ACHN (cell line): ENCODE measurements around the gene CCL18.
"Not testable (repeated sequence)": the region's sequence is repeated elsewhere in the genome, so short reads cannot be mapped to it uniquely, and the experiment has no call there.

Experiments
- DNase-seq: peaks from one replicate; pipeline ENCODE4 v3.0.0-alpha.2; 2015
- in situ Hi-C: cut with HindIII; loops from 2 replicates; pipeline ENCODE4 v1.10.0; 2017; ENCODE audit warnings: low sequenced_read_pairs, low pct_ligation_motif_present, low pct_unique_long_range_greater_than_20kb

CCL18 gene

DNA sequence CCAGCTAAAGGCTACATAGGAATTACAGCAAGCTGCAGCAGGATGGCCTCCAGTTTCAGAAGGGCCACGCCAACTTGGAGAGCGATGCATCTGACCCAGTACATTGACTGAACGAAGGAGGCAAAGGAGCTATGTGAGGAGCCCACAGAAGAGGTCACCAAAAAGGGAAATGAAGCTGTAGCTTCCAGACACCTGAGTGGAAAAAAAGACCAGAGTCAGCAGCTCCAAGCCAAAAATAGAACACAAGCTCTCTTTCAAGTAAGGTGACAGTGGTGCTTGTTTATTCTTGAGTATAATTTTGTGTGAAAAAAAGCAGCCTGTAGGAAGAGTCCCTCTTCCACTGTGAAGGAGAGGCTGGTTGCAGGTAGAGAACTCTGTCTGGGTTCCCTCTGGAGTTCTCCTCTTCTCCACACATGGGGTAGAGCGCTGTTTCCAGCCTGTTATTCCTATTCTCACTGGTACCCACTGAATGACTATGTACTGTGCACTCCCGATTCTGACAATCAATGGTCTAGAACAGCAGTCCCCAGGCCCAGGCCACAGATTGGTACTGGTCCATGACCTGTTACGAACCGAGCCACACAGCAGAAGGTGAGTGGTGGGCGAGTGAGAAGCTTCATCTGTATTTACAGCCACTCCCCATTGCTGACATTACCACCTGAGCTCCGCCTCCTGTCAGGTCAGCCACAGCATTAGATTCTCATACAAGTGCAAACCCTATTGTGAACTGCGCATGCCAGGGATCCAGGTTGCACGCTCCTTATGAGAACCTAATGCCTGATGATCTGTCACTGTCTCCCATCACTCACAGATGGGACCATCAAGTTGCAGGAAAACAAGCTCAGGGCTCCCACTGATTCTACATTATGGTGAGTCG is 54.6 kb downstream of the CCL18 start:
- no peak for DNase-seq
- in situ Hi-C loops, result no loop called here

DNA sequence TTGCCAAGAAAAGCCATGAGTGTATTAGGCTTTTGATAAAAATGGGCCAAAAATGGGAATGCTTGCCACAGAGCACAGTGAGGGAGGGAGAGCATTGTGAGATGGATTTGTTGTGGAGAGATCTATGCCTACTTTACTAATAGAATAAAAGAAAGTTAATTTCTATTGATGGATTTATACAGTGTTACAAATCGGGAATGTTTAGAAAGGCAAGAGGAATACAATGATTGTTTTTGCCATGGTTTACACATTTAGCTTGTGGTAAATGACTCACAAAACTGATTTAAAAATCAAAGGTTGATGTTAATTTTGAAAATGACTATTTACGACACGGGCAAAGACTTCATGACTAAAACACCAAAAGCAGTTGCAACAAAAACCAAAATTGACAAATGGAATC is 56.1 kb downstream of the CCL18 start:
- in situ Hi-C loops, result no loop called here
- DNase-seq, result no peak

DNA sequence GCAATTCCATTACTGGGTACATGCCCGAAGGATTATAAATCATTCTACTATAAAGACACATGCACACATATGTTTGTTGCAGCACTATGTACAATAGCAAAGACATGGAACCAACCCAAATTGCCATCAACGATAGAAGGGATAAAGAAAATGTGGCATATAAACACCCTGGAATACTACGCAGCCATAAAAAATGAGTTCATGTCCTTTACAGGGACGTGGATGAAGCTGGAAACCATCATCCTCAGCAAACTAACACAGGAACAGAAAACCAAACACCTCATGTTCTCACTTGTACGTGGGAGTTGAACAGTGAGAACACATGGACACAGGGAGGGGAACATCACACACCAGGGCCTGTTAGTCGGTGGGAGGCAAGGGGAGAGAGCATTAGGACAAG is 57.0 kb downstream of the CCL18 start:
- DNase-seq, in situ Hi-C loops: not testable (repeated sequence)
